ENCODE results near the gene IWS1. TPM values are rescaled to one million over a fixed set of nuclear protein-coding genes. Genes with fewer than 3 reads are reported as not detected.

Gene IWS1
- total and polyA plus RNA-seq, 10 of the 15 experiments (the other 5 are each of a cell fraction or from before 2014, with no cell fraction given): 21.9 to 68.9 (median 45.8) TPM

GRCh38 chr2:127510073-127510472 lies 16.2 kb downstream of the IWS1 start (continued):
- no peak for TF ChIP-seq MYB (IDR thresholded peaks at IDR 0.05; ENCODE audit: borderline replicate concordance, low read depth, low read length)
- TF ChIP-seq SIX5 (IDR thresholded peaks at IDR 0.05; ENCODE audit: low read depth, low read length, severe bottlenecking): no peak
- TF ChIP-seq BCLAF1 (IDR thresholded peaks at IDR 0.05): no peak

DNA sequence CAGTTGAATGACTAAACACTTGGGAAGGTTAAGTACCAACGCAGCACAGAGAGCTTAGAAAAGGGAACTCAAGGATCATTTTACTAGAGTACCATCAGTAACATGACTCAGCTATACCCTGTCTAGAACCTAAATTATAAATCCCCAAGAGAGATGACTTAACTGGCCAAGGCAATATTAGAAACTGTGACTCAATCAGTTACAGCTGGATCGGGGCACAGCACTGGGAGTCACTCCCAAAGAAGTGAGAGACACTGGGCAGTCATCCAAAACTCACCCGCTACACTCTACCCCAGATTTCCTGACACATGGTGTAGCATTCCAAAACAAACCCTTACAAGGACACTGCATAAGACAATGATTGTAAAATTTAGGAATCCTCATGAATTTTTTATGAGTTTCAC lies 17.7 kb downstream of the IWS1 start:
- no TSS peak for BruUV-seq (replicated peaks)
- Histone ChIP-seq H3K27me3 (replicated peaks in 1 of 2; ENCODE audit: control insufficient read depth in 2 of 2, insufficient read depth in 2 of 2, low read length in 1 of 2) (no peaks in the 10 kb centered on the region), H3K27ac (ENCODE audit: control insufficient read depth, insufficient read depth) (no peak overlapping the region), H4K20me1 (ENCODE audit: control insufficient read depth, insufficient read depth) (0 out of 2 replicates have a peak, but pooled peaks cover 2% of the 10 kb centered on the region), H3K36me3 (ENCODE audit: control insufficient read depth in 2 of 2, insufficient read depth in 2 of 2, low read length in 1 of 2) (peaks cover 12% of the 10 kb centered on the region in 2 experiments), H3K4me1 (ENCODE audit: control insufficient read depth, insufficient read depth, low read length) (no peaks in the 10 kb centered on the region), H3K4me2 (ENCODE audit: control insufficient read depth, insufficient read depth) (no peak overlapping the region), H2AFZ (ENCODE audit: control insufficient read depth, low read depth, low read length) (no peak overlapping the region), H3K9me3 (replicated peaks; ENCODE audit: control insufficient read depth, insufficient read depth, low read length) (no peaks in the 10 kb centered on the region), H3K79me2 (ENCODE audit: control insufficient read depth, insufficient read depth, low read length) (peaks cover 47% of the 10 kb centered on the region), H3K9ac (ENCODE audit: control insufficient read depth, insufficient read depth, low read length) (no peak overlapping the region), H3K4me3 (no peak overlapping the region)
- intact Hi-C loops (cut with micrococcal nuclease; ENCODE audit: unreplicated experiment) (no loop called here), in situ Hi-C loops (cut with MboI) (no loop called here)
- ATAC-seq: peak; percentile 83
- SMC1A ChIA-PET (ENCODE audit: uncharacterized antibody, unreplicated experiment): interaction anchor here (0.9 to 2.3 kb wide), 6 partner anchors 10 to 118 kb away, joined by 3 to 9 read pairs (median 4); no protein-coding TSS in a partner anchor
- CTCF ChIA-PET: interaction anchor here (1.1 to 1.4 kb wide), 2 partner anchors 55 to 58 kb away, joined by 3 read pairs; no protein-coding TSS in a partner anchor
- RAD21 ChIA-PET (ENCODE audit: unreplicated experiment): interaction anchor here (1.4 to 1.5 kb wide), 3 partner anchors 28 to 67 kb away, joined by 3 to 4 read pairs (median 4); no protein-coding TSS in a partner anchor
- WGBS (ENCODE audit: insufficient coverage, insufficient replicate concordance, low lambda C conversion rate, missing lambda C conversion rate): 34% methylated on average over 3 of the region's 3 CpGs
- POLR2A ChIA-PET: interaction anchor here (0.5 to 1.2 kb wide), 3 partner anchors 9 to 271 kb away, joined by 3 to 5 read pairs (median 4); no protein-coding TSS in a partner anchor
- no peak for FAIRE-seq
- no peak for DNase-seq (ENCODE audit: low read depth, low spot score)
- no peak for TF ChIP-seq ZBTB4 (CRISPR knock-in tag; IDR thresholded peaks at IDR 0.05)
- no peak for TF ChIP-seq USF2 (IDR thresholded peaks at IDR 0.05; ENCODE audit: borderline replicate concordance, low read depth, low read length)
- peak; percentile 79 for TF ChIP-seq EED (IDR thresholded peaks at IDR 0.05; ENCODE audit: low read depth)
- TF ChIP-seq MEF2B (IDR thresholded peaks at IDR 0.05; ENCODE audit: partially characterized antibody, poor library complexity, severe bottlenecking): peak; percentile 53
- peak; percentile 79; the same call in 1 of the 2 replicates for TF ChIP-seq BACH1 (IDR thresholded peaks at IDR 0.05; ENCODE audit: borderline replicate concordance)
- TF ChIP-seq IKZF1 (conservative IDR thresholded peaks at IDR 0.05): peak; percentile 53
- 0 out of 2 replicates have a peak, but pooled peaks have one; percentile 14 for TF ChIP-seq RELB (IDR thresholded peaks at IDR 0.05; ENCODE audit: low read depth)
- no peak for TF ChIP-seq BCL11A (IDR thresholded peaks at IDR 0.05; ENCODE audit: low read depth, low read length)
- no peak for TF ChIP-seq FOXM1 (IDR thresholded peaks at IDR 0.05; ENCODE audit: low read depth, low read length)
- 0 out of 2 replicates have a peak, but pooled peaks have one; percentile 24 for TF ChIP-seq SPI1 (IDR thresholded peaks at IDR 0.05; ENCODE audit: borderline replicate concordance, insufficient read depth, low read depth, low read length)

All from GM12878 (cell line).